ENCODE measurements around the gene COCH. TPM values are rescaled to one million over a fixed set of nuclear protein-coding genes. Genes with fewer than 3 reads are reported as not detected.
A peak's percentile ranks its signal among the peaks of the same experiment; 100 is the strongest.

The COCH gene
- total and polyA plus RNA-seq, 3 experiments from 2014 or later: 0.33 to 1.9 (median 1.4) TPM

DNA sequence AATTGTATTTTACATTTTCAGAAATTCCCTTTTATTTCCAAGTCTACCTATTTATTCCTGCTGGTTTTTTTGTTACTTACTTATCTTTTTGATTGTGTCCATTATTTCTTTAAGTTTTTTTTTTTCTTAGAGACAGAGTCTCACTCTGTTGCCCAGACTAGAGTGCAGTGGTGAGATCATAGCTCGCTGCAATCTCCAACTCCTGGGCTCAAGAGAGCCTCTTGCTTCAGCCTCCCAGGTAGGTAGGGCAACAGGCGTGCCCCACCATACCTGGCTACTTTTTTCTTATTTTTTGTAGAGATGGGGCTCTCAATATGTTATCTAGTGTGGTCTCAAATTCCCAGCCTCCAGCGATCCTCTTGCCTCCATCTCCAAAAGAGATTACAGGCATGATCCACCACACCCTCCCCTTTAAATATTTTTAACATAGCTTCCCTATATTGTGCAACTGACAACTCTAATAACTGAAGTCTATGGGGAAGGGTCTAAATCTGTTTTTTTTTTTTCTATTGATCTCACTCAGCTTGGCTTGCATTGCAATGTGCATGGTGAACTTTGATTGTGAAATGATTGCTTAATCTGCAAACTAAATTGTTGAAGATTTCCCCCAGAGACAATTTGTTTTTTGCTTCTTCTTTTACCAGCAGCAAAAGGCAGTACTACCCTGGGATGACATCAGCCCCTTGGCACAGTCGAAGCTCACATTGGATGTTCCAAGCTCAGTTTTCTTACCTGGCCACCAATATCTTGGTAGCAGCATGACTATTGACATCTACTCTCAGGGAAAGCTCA lies 25.7 kb upstream of the COCH start:
- DNase-seq: no peak
- Mint-ChIP-seq H3K27me3 (peaks cover 18 to 57% of the 10 kb centered on the region in 2 donors), H3K4me3 (no peak overlapping the region), H3K27ac (no peak overlapping the region), H3K4me1 (no peaks in the 10 kb centered on the region), H3K36me3 (no peaks in the 10 kb centered on the region), H3K9me3 (no peaks in the 10 kb centered on the region)
- Histone ChIP-seq H3K4me3 (ENCODE audit: low read length) (no peak overlapping the region), H3K27me3 (ENCODE audit: insufficient read depth, low read length, poor library complexity, severe bottlenecking) (no peaks in the 10 kb centered on the region), H3K9me3 (ENCODE audit: low read length) (no peaks in the 10 kb centered on the region), H3K27ac (ENCODE audit: low read depth, low read length) (no peak overlapping the region), H3K36me3 (ENCODE audit: insufficient read depth, low read length) (no peaks in the 10 kb centered on the region), H3K4me1 (ENCODE audit: insufficient read depth, low read length) (no peaks in the 10 kb centered on the region)
- POLR2A ChIA-PET: no interaction called here
- CTCF ChIA-PET: no interaction called here

DNA sequence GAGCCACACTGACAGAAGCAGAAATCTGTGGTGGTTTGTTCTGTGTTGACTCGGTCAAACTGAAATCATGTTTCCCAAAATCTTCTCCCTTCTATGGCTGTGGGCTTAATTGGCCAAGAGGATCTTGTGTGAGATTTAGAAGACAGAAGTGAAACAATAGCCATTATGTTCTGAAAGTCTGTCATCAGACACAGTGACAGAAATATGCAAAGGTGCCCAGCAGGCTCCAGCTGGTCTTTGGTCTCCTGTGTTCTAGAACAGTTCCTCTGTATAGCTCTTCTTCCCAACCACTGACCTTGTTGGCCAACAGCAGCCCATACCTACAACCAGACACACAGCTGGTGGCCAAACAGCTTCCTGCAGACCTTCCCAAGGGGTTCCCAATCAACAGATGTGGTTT lies 25.0 kb upstream of the COCH start:
- no peaks in the 10 kb centered on the region for H3K4me1 ChIP-seq (ENCODE audit: insufficient read depth, low read length)
- no peaks in the 10 kb centered on the region for H3K9me3 ChIP-seq (ENCODE audit: low read length)
- no peaks in the 10 kb centered on the region for H3K36me3 Mint-ChIP-seq
- H3K4me3 ChIP-seq (ENCODE audit: low read length): no peak overlapping the region
- ChIA-PET POLR2A (no interaction called here), CTCF (no interaction called here)
- no peak overlapping the region for H3K27ac ChIP-seq (ENCODE audit: low read depth, low read length)
- H3K4me3 Mint-ChIP-seq: no peak overlapping the region
- no peaks in the 10 kb centered on the region for H3K9me3 Mint-ChIP-seq
- H3K27ac Mint-ChIP-seq: no peak overlapping the region
- H3K27me3 Mint-ChIP-seq: peaks cover 18 to 56% of the 10 kb centered on the region in 2 donors
- no peaks in the 10 kb centered on the region for H3K36me3 ChIP-seq (ENCODE audit: insufficient read depth, low read length)
- H3K4me1 Mint-ChIP-seq: no peaks in the 10 kb centered on the region
- H3K27me3 ChIP-seq (ENCODE audit: insufficient read depth, low read length, poor library complexity, severe bottlenecking): no peaks in the 10 kb centered on the region
- no peak for DNase-seq

DNA sequence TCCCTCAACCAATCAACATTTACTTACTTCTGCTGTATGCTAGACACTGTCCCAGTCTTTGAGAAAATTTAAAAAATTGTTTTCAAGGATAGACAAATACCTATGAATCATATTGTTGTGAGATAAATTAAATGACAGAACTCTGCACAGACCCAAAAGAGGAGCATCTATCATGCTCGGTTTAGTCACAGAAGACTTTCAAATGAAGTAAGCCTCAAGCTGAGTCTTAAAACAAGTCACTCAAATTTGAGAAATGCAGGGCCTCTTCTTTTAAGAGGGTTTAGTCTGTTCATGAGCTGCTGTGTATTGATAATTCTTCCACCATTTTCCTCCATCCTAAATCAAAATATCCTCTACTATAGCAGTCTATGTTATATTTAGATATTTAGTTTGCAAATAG lies 24.4 kb upstream of the COCH start:
- Mint-ChIP-seq H3K27me3 (peaks cover 18 to 56% of the 10 kb centered on the region in 2 donors), H3K27ac (no peak overlapping the region), H3K9me3 (peaks cover 0 to 2% (median 0%) of the 10 kb centered on the region in 5 donors), H3K4me1 (peaks cover 0 to 1% (median 0%) of the 10 kb centered on the region in 3 donors), H3K4me3 (no peak overlapping the region), H3K36me3 (peaks cover 0 to 1% (median 0%) of the 10 kb centered on the region in 3 donors)
- H3K36me3 ChIP-seq (ENCODE audit: insufficient read depth, low read length): no peaks in the 10 kb centered on the region
- DNase-seq: no peak
- ChIA-PET CTCF (no interaction called here), POLR2A (no interaction called here)
- no peak overlapping the region for H3K27ac ChIP-seq (ENCODE audit: low read depth, low read length)
- no peaks in the 10 kb centered on the region for H3K27me3 ChIP-seq (ENCODE audit: insufficient read depth, low read length, poor library complexity, severe bottlenecking)
- no peak overlapping the region for H3K4me3 ChIP-seq (ENCODE audit: low read length)
- no peaks in the 10 kb centered on the region for H3K9me3 ChIP-seq (ENCODE audit: low read length)
- no peaks in the 10 kb centered on the region for H3K4me1 ChIP-seq (ENCODE audit: insufficient read depth, low read length)

DNA sequence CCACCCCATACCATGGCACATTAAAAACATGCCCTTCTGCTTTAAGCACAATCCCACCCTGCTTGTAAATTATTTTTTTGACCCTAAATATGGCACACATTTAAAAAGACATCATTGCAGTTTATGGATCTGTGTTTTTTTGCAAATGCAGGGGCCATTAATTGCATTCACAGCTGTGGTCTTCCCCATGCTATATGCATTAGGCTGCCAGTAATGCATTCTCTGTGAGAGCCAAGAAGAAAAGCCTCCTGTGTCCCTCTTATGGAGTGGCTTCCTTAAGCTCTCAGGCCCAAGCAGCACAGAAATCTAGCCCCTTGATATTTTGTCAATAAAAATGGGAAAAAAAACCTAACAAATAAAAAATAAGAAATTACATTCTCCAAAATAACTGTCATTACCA lies 20.4 kb upstream of the COCH start:
- Histone ChIP-seq H3K27ac (ENCODE audit: low read depth, low read length) (no peak overlapping the region), H3K36me3 (ENCODE audit: insufficient read depth, low read length) (no peaks in the 10 kb centered on the region), H3K27me3 (ENCODE audit: insufficient read depth, low read length, poor library complexity, severe bottlenecking) (no peaks in the 10 kb centered on the region), H3K9me3 (ENCODE audit: low read length) (no peaks in the 10 kb centered on the region), H3K4me3 (ENCODE audit: low read length) (no peak overlapping the region), H3K4me1 (ENCODE audit: insufficient read depth, low read length) (no peaks in the 10 kb centered on the region)
- no peak overlapping the region for H3K4me3 Mint-ChIP-seq
- POLR2A ChIA-PET: no interaction called here
- DNase-seq: no peak
- H3K27me3 Mint-ChIP-seq: peaks cover 12 to 53% of the 10 kb centered on the region in 2 donors
- H3K27ac Mint-ChIP-seq: no peak overlapping the region
- H3K4me1 Mint-ChIP-seq: peaks cover 0 to 6% (median 0%) of the 10 kb centered on the region in 3 donors
- CTCF ChIA-PET: no interaction called here
- H3K9me3 Mint-ChIP-seq: peaks cover 0 to 2% (median 0%) of the 10 kb centered on the region in 5 donors
- H3K36me3 Mint-ChIP-seq: peaks cover 0 to 2% (median 0%) of the 10 kb centered on the region in 3 donors

DNA sequence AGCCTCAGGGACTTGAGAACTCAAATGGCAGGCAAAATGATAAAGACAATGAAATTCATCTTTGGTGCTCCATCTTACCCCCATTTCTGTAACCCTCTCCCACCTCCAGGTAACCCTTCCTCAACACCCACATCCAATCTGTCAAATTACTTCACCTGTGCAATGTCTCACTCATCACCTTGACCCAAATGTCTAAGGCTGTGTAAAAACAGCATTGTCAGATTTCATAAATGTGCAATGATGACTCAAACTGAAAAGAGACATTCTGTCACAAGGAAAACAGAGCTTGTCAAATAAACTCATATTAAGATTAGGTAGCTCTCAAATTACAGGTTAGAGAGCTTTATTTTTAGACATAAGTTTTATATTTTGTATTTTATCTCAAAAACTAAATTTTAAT lies 19.9 kb upstream of the COCH start:
- no peak overlapping the region for H3K4me3 Mint-ChIP-seq
- peaks cover 0 to 6% (median 0%) of the 10 kb centered on the region in 3 donors for H3K4me1 Mint-ChIP-seq
- peaks cover 0 to 2% (median 0%) of the 10 kb centered on the region in 5 donors for H3K9me3 Mint-ChIP-seq
- ChIA-PET POLR2A (no interaction called here), CTCF (no interaction called here)
- H3K27ac ChIP-seq (ENCODE audit: low read depth, low read length): no peak overlapping the region
- no peaks in the 10 kb centered on the region for H3K27me3 ChIP-seq (ENCODE audit: insufficient read depth, low read length, poor library complexity, severe bottlenecking)
- H3K4me3 ChIP-seq (ENCODE audit: low read length): no peak overlapping the region
- H3K9me3 ChIP-seq (ENCODE audit: low read length): no peaks in the 10 kb centered on the region
- H3K36me3 Mint-ChIP-seq: peaks cover 0 to 2% (median 0%) of the 10 kb centered on the region in 3 donors
- DNase-seq: no peak
- H3K4me1 ChIP-seq (ENCODE audit: insufficient read depth, low read length): no peaks in the 10 kb centered on the region
- peaks cover 8 to 51% of the 10 kb centered on the region in 2 donors for H3K27me3 Mint-ChIP-seq
- H3K27ac Mint-ChIP-seq: no peak overlapping the region
- H3K36me3 ChIP-seq (ENCODE audit: insufficient read depth, low read length): no peaks in the 10 kb centered on the region

DNA sequence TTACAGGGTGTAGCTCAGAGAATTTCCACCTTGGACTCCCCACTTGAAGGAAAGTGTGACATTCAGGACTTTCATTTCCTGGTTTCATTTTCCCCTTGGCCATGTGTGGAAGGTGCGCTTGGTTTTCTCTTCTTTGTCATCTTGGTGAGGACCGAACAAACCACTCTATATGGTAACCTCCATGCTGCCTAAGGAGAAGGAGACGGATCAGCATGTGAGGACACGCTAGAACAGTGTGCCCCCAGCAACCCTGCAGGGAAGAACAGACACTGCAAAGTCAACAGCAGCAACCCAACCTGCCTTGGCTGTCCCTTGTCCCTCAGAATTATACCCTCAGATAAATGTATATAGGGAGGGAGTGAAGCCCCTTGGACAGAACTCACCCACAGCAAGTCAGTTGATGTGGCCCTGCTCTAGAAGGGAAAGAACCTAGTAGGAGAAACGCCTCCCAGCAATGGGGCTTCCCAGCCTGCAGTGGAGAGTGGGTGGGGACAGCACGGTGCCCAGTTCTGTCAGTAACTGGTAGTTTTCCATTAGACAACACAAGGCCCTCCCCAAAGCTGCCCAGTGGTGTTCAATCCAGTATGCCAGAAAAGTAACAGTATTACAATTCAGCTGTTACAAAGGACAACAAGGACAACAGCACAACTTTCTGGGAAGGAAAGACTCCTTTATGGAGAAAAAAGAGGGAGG lies 18.9 kb upstream of the COCH start:
- H3K4me1 ChIP-seq (ENCODE audit: insufficient read depth, low read length): no peaks in the 10 kb centered on the region
- no peak for DNase-seq
- H3K27ac ChIP-seq (ENCODE audit: low read depth, low read length): no peak overlapping the region
- ChIA-PET POLR2A (no interaction called here), CTCF (no interaction called here)
- H3K4me3 ChIP-seq (ENCODE audit: low read length): no peak overlapping the region
- H3K4me3 Mint-ChIP-seq: no peak overlapping the region
- H3K4me1 Mint-ChIP-seq: peaks cover 0 to 6% (median 0%) of the 10 kb centered on the region in 3 donors
- peaks cover 0 to 2% (median 0%) of the 10 kb centered on the region in 5 donors for H3K9me3 Mint-ChIP-seq
- no peaks in the 10 kb centered on the region for H3K36me3 ChIP-seq (ENCODE audit: insufficient read depth, low read length)
- peaks cover 7 to 55% of the 10 kb centered on the region in 2 donors for H3K27me3 Mint-ChIP-seq
- H3K27ac Mint-ChIP-seq: no peak overlapping the region
- H3K9me3 ChIP-seq (ENCODE audit: low read length): no peaks in the 10 kb centered on the region
- H3K36me3 Mint-ChIP-seq: peaks cover 0 to 2% (median 0%) of the 10 kb centered on the region in 3 donors
- no peaks in the 10 kb centered on the region for H3K27me3 ChIP-seq (ENCODE audit: insufficient read depth, low read length, poor library complexity, severe bottlenecking)

DNA sequence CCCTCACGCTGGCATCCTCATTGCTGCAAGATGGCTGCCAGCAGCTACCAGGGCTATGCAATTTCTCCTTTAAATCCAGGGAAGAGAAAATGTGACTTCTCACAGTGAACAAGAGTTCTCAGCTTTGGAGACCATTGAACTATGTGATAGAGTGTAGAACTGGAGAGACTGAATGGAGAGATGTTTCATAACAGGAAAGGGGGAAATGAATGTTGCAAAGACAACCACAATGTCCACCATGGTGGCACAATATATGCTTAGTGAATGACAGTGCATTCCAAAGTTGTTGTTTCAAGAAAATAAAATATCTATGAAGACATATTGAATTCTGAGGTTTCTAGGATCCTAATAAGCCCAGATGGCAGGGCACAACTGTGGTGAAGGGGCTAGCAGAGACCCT lies 13.2 kb upstream of the COCH start:
- no peaks in the 10 kb centered on the region for H3K36me3 Mint-ChIP-seq
- no peak overlapping the region for H3K4me3 Mint-ChIP-seq
- Histone ChIP-seq H3K27me3 (ENCODE audit: insufficient read depth, low read length, poor library complexity, severe bottlenecking) (peaks cover 3% of the 10 kb centered on the region), H3K4me3 (ENCODE audit: low read length) (no peak overlapping the region), H3K4me1 (ENCODE audit: insufficient read depth, low read length) (no peaks in the 10 kb centered on the region), H3K9me3 (ENCODE audit: low read length) (no peaks in the 10 kb centered on the region), H3K27ac (ENCODE audit: low read depth, low read length) (no peak overlapping the region), H3K36me3 (ENCODE audit: insufficient read depth, low read length) (no peaks in the 10 kb centered on the region)
- CTCF ChIA-PET: no interaction called here
- peaks cover 0 to 5% (median 2%) of the 10 kb centered on the region in 3 donors for H3K4me1 Mint-ChIP-seq
- H3K27me3 Mint-ChIP-seq: peaks cover 9 to 54% of the 10 kb centered on the region in 2 donors
- no peak for DNase-seq
- POLR2A ChIA-PET: no interaction called here
- H3K27ac Mint-ChIP-seq: peak overlapping the region in 1 of 8 donors; percentile 38
- no peaks in the 10 kb centered on the region for H3K9me3 Mint-ChIP-seq

DNA sequence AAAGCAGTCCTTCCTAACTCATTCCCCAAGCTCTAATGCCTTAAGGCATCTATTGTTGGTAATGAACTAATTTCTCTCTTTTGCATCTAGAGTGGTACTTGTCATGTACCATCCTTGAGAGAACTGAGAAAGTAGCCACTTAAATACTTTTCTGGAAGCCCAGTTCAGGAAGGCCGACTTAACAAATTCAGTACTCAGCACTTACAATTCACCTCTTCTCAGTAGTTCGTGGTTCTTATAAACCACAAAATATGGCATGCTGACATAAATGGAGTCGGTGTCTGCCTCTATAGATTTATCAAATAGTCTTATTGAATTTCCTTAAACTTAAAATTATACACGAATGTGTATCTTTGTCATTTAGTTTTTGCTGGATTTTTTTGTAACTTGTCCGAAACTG lies 9.4 kb upstream of the COCH start:
- Histone ChIP-seq H3K27me3 (ENCODE audit: insufficient read depth, low read length, poor library complexity, severe bottlenecking) (peaks cover 3% of the 10 kb centered on the region), H3K4me3 (ENCODE audit: low read length) (no peak overlapping the region), H3K36me3 (ENCODE audit: insufficient read depth, low read length) (no peaks in the 10 kb centered on the region), H3K4me1 (ENCODE audit: insufficient read depth, low read length) (no peaks in the 10 kb centered on the region), H3K27ac (ENCODE audit: low read depth, low read length) (no peak overlapping the region), H3K9me3 (ENCODE audit: low read length) (no peaks in the 10 kb centered on the region)
- H3K27me3 Mint-ChIP-seq: peaks cover 5 to 47% of the 10 kb centered on the region in 2 donors
- no peak overlapping the region for H3K27ac Mint-ChIP-seq
- no peak overlapping the region for H3K4me3 Mint-ChIP-seq
- H3K9me3 Mint-ChIP-seq: no peaks in the 10 kb centered on the region
- CTCF ChIA-PET: no interaction called here
- DNase-seq: no peak
- peaks cover 0 to 5% (median 2%) of the 10 kb centered on the region in 3 donors for H3K4me1 Mint-ChIP-seq
- no peaks in the 10 kb centered on the region for H3K36me3 Mint-ChIP-seq
- POLR2A ChIA-PET: no interaction called here

Data from CD8-positive, alpha-beta memory T cell (primary cell).